Tongue (tissue), 2 donors: ENCODE results near the gene ZNF627. TPM values are rescaled to one million over a fixed set of nuclear protein-coding genes. Genes with fewer than 3 reads are reported as not detected.
"Not testable (repeated sequence)": the region's sequence is repeated elsewhere in the genome, so short reads cannot be mapped to it uniquely, and the experiment has no call there.

Experiments used
- DNase-seq: peaks from one replicate; pipeline ENCODE4 v3.0.0-alpha.2; 2015
- total RNA-seq: library from RNA; depleted of rRNA; stranded (reverse); fragments of >200 nt; gene quantifications from one replicate; pipeline ENCODE4 v1.2.3, GENCODE V29; 2014

The ZNF627 gene
- total RNA-seq, 1 donor from 2014 or later, result 21.1 TPM

GRCh38 chr19:11626252-11626651 lies 29.0 kb downstream of the ZNF627 start:
- DNase-seq, result peak; percentile 5

GRCh38 chr19:11633223-11633622 lies 35.9 kb downstream of the ZNF627 start:
- DNase-seq, result no peak

- not testable (repeated sequence) for DNase-seq
Observed at GRCh38 chr19:11634018-11634662, 36.9 kb downstream of the ZNF627 start.

- no peak for DNase-seq
Observed at GRCh38 chr19:11639245-11639601, 41.9 kb downstream of the ZNF627 start.

GRCh38 chr19:11639602-11640471 lies 42.6 kb downstream of the ZNF627 start:
- DNase-seq, result peak; percentile 98

GRCh38 chr19:11641244-11641643 lies 44.0 kb downstream of the ZNF627 start:
- DNase-seq, result no peak

- DNase-seq, result no peak
Observed at GRCh38 chr19:11642902-11643301, 45.6 kb downstream of the ZNF627 start.

GRCh38 chr19:11649941-11650340 lies 52.7 kb downstream of the ZNF627 start:
- DNase-seq, result no peak

- no peak for DNase-seq
Observed at GRCh38 chr19:11651062-11651461, 53.8 kb downstream of the ZNF627 start.

GRCh38 chr19:11652056-11652455 lies 54.8 kb downstream of the ZNF627 start:
- DNase-seq, result no peak

- DNase-seq, result no peak
Observed at GRCh38 chr19:11652492-11652891, 55.2 kb downstream of the ZNF627 start.

- no peak for DNase-seq
Observed at GRCh38 chr19:11656535-11656934, 59.3 kb downstream of the ZNF627 start.

- DNase-seq, result no peak
Observed at GRCh38 chr19:11657307-11657706, 60.0 kb downstream of the ZNF627 start.

- DNase-seq, result no peak
Observed at GRCh38 chr19:11658970-11659369, 61.7 kb downstream of the ZNF627 start.

- peak; percentile 3 for DNase-seq
Observed at GRCh38 chr19:11659612-11660011, 62.3 kb downstream of the ZNF627 start.

- no peak for DNase-seq
Observed at GRCh38 chr19:11662278-11662677, 65.0 kb downstream of the ZNF627 start.

GRCh38 chr19:11663181-11663591 lies 65.9 kb downstream of the ZNF627 start:
- no peak for DNase-seq

Other genes starting within 250 kb of the ZNF627 start
- gene PLPPR2, start 242.1 kb upstream of the ZNF627 start, total RNA-seq, result 20.3 TPM
- 0.82 TPM for gene SWSAP1, start 222.8 kb upstream of the ZNF627 start, total RNA-seq
- 3.0 TPM for gene EPOR, start 213.2 kb upstream of the ZNF627 start, total RNA-seq
- 0.10 TPM for gene RGL3, start 178.2 kb upstream of the ZNF627 start, total RNA-seq
- gene ODAD3, start 162.4 kb upstream of the ZNF627 start, total RNA-seq, result not detected
- gene PRKCSH, start 161.8 kb upstream of the ZNF627 start, total RNA-seq, result 86.7 TPM
- gene ELAVL3, start 116.4 kb upstream of the ZNF627 start, total RNA-seq, result 0.31 TPM
- 4.2 TPM for gene ZNF653, start 91.6 kb upstream of the ZNF627 start, total RNA-seq
- 56.6 TPM for gene ECSIT, start 68.3 kb upstream of the ZNF627 start, total RNA-seq
- gene CNN1, start 58.6 kb upstream of the ZNF627 start, total RNA-seq, result 53.1 TPM
- gene ELOF1, start 38.3 kb upstream of the ZNF627 start, total RNA-seq, result 9.4 TPM
- gene ACP5, start 19.8 kb upstream of the ZNF627 start, total RNA-seq, result 2.5 TPM
- 8.5 TPM for gene ZNF823, start 141.5 kb downstream of the ZNF627 start, total RNA-seq
- 16.2 TPM for gene ZNF441, start 169.5 kb downstream of the ZNF627 start, total RNA-seq
- gene ZNF491, start 201.0 kb downstream of the ZNF627 start, total RNA-seq, result 4.4 TPM
- 9.8 TPM for gene ZNF440, start 216.8 kb downstream of the ZNF627 start, total RNA-seq